ENCODE results near the gene ABHD2.
"Not testable (repeated sequence)": the region's sequence is repeated elsewhere in the genome, so short reads cannot be mapped to it uniquely, and the experiment has no call there.

ABHD2 gene

GRCh38 chr15:89198934-89199333, 110.7 kb downstream of the ABHD2 start:
- DNase-seq: no peak

- DNase-seq: peak; percentile 56
Observed at GRCh38 chr15:89199746-89200145, 111.5 kb downstream of the ABHD2 start.

GRCh38 chr15:89200182-89200581, 111.9 kb downstream of the ABHD2 start:
- DNase-seq: no peak

- DNase-seq: no peak
Observed at GRCh38 chr15:89201465-89202005, 113.3 kb downstream of the ABHD2 start.

- no peak for DNase-seq
Observed at GRCh38 chr15:89203705-89204273, 115.5 kb downstream of the ABHD2 start.

- DNase-seq: no peak
Observed at GRCh38 chr15:89205991-89206585, 117.8 kb downstream of the ABHD2 start.

GRCh38 chr15:89206908-89207331, 118.7 kb downstream of the ABHD2 start:
- DNase-seq: peak; percentile 79

GRCh38 chr15:89208256-89208655, 120.0 kb downstream of the ABHD2 start:
- no peak for DNase-seq

GRCh38 chr15:89209057-89209456, 120.8 kb downstream of the ABHD2 start:
- DNase-seq: no peak

GRCh38 chr15:89211678-89212170, 123.5 kb downstream of the ABHD2 start:
- no peak for DNase-seq

- no peak for DNase-seq
Observed at GRCh38 chr15:89215627-89216026, 127.4 kb downstream of the ABHD2 start.

- no peak for DNase-seq
Observed at GRCh38 chr15:89217031-89217430, 128.8 kb downstream of the ABHD2 start.

- DNase-seq: no peak
Observed at GRCh38 chr15:89217686-89218376, 129.6 kb downstream of the ABHD2 start.

- DNase-seq: no peak
Observed at GRCh38 chr15:89218531-89218930, 130.3 kb downstream of the ABHD2 start.

- DNase-seq: no peak
Observed at GRCh38 chr15:89221543-89221942, 133.3 kb downstream of the ABHD2 start, which contains the start of gene RLBP1. Gene RLBP1 (minus strand): TSS chr15:89221579. CDS start chr15:89218975, 2,604 bp downstream.

GRCh38 chr15:89225588-89225987, 137.3 kb downstream of the ABHD2 start:
- no peak for DNase-seq

- DNase-seq: no peak
Observed at GRCh38 chr15:89226359-89227221, 138.3 kb downstream of the ABHD2 start.

GRCh38 chr15:89227425-89227824, 139.2 kb downstream of the ABHD2 start:
- no peak for DNase-seq

- no peak for DNase-seq
Observed at GRCh38 chr15:89230277-89230676, 142.0 kb downstream of the ABHD2 start.

- no peak for DNase-seq
Observed at GRCh38 chr15:89231832-89232231, 143.6 kb downstream of the ABHD2 start.

- DNase-seq: not testable (repeated sequence)
Observed at GRCh38 chr15:89239883-89240810, 151.9 kb downstream of the ABHD2 start.
